Kidney (tissue), 14 donors: ENCODE data around the gene ZNF681. TPM values are rescaled to one million over a fixed set of nuclear protein-coding genes. Genes with fewer than 3 reads are reported as not detected.
"Not testable (repeated sequence)": the region's sequence is repeated elsewhere in the genome, so short reads cannot be mapped to it uniquely, and the experiment has no call there.

Experiments
- DNase-seq, 5 donors: peaks; one replicate each; pipeline ENCODE4 v3.0.0-alpha.2; 2013 to 2020
- FAIRE-seq: peaks from 2 replicates; lab custom pipeline; 2012; peaks lifted over from hg19 to GRCh38; lab: Jason Lieb, UNC
- H3K27ac ChIP-seq, 2 donors: one replicate each; pipeline ENCODE4 v1.7.0; 2013; ENCODE audit warnings: low read depth in 2 of 2, low read length in 2 of 2, inconsistent platforms in 1 of 2
- H3K27me3 ChIP-seq: one replicate; pipeline ENCODE4 v1.7.1; 2013; ENCODE audit warnings: low read length, inconsistent platforms; ENCODE audit not compliant: control insufficient read depth, insufficient read depth
- H3K36me3 ChIP-seq, 3 donors: one replicate each; pipeline versions ENCODE4 v1.7.0 to v1.7.1; 2013; ENCODE audit warnings: low read length in 3 of 3, control low read depth in 1 of 3, inconsistent platforms in 1 of 3; ENCODE audit not compliant: insufficient read depth in 3 of 3, control insufficient read depth in 2 of 3
- H3K4me1 ChIP-seq, 3 donors: one replicate each; pipeline versions ENCODE4 v1.7.0 to v1.7.1; 2013; ENCODE audit warnings: low read length in 3 of 3, inconsistent platforms in 1 of 3, low read depth in 1 of 3; ENCODE audit not compliant: control insufficient read depth in 2 of 3, insufficient read depth in 2 of 3
- H3K4me3 ChIP-seq, 3 donors: one replicate each; pipeline versions ENCODE4 v1.7.0 to v1.8.1; 2013; ENCODE audit warnings: low read length in 3 of 3, control low read depth in 1 of 3, inconsistent platforms in 1 of 3
- H3K9ac ChIP-seq, 3 donors: one replicate each; pipeline versions ENCODE4 v1.7.0 to v1.7.1; 2013; ENCODE audit warnings: low read length in 3 of 3, control low read depth in 1 of 3, inconsistent platforms in 1 of 3
- H3K9me3 ChIP-seq, 3 donors: one replicate each; pipeline versions ENCODE4 v1.7.0 to v1.7.1; 2013; ENCODE audit warnings: low read length in 3 of 3, control low read depth in 1 of 3, inconsistent platforms in 1 of 3; ENCODE audit not compliant: control insufficient read depth in 2 of 3, insufficient read depth in 1 of 3
- intact Hi-C: fragments of 100-400 bp; cut with DNase I; formaldehyde crosslinking; loops from one replicate; pipeline ENCODE4 v1.11.1; 2022
- polyA plus RNA-seq: library from polyadenylated mRNA; stranded (reverse); fragments of 350-450 nt; fragmentation: Illumina TruSeq; extraction: RNeasy Lipid Tissue Mini Kit (QIAGEN cat#74804); gene quantifications from one replicate; pipeline ENCODE4 v1.2.3, GENCODE V29; 2014; ENCODE audit warnings: low read depth, low replicate concordance; ENCODE audit not compliant: insufficient read depth
- total RNA-seq: library from RNA; stranded (reverse); fragmentation: NEBNext Ultra II Directional; extraction: Animal tissue kit (Norgen Biotek cat#: 25700); gene quantifications from one replicate; pipeline ENCODE4 v1.2.1, GENCODE V29; 2021
- TF ChIP-seq, protein P1 (sequence below): IDR thresholded peaks from 3 replicates; pipeline ENCODE4 v1.5.1; 2012; ENCODE audit warnings: mild to moderate bottlenecking, moderate library complexity, borderline replicate concordance; ENCODE audit not compliant: insufficient read depth; ENCODE audit errors: extremely low read depth
- donor health status: control.
- donor health status: control.
- donor health status: control.
- donor health status: control.
- donor health status: control.
- donor health status: DM: yes; HTN: yes; CAD: no.
- donor health status: Normal renal cell carcinoma (clear cell type).

Gene ZNF681
- total and polyA plus RNA-seq, 2 donors from 2014 or later: 0.30 to 3.1 TPM

DNA sequence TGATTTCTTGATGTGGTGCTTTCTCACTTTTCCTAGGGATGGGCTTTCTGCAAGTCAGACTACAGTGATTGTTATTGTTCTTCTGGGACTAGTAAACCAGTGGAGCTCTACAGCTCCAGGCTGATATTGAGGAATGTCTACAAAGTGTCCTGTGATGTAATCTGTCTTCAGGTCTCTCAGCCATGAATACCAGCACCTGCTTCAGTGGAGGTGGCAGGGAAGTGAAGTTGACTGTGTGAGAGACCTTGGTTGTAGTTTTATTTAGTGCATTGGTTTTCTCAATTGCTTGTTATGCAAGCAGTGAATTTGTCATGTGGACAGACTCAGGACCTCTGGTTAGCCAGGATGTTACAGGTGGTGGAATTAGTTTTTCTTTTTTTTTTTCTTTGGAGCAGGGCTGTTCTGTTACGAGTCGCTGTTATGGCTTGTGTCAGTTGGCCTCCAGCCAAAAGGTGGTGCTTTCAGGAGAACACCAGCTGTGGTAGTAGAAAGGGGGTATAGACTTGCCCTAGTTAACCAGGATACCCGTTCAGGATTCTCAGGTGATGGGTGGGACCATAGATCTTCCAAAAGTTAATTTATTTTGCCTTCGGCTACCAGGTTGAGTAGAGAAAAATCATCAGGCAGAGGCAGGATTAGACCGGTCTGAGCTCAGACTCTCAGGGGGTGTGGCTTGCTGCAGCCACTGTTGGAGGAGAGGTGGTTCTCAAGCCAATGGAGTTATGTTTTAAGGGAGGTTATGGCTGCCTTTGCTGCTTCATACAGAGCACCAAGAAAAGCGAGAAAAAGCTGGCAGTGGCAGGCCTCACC lies 59.8 kb downstream of the ZNF681 start:
- TF ChIP-seq, protein P1, sequence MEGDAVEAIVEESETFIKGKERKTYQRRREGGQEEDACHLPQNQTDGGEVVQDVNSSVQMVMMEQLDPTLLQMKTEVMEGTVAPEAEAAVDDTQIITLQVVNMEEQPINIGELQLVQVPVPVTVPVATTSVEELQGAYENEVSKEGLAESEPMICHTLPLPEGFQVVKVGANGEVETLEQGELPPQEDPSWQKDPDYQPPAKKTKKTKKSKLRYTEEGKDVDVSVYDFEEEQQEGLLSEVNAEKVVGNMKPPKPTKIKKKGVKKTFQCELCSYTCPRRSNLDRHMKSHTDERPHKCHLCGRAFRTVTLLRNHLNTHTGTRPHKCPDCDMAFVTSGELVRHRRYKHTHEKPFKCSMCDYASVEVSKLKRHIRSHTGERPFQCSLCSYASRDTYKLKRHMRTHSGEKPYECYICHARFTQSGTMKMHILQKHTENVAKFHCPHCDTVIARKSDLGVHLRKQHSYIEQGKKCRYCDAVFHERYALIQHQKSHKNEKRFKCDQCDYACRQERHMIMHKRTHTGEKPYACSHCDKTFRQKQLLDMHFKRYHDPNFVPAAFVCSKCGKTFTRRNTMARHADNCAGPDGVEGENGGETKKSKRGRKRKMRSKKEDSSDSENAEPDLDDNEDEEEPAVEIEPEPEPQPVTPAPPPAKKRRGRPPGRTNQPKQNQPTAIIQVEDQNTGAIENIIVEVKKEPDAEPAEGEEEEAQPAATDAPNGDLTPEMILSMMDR: no peak
- Histone ChIP-seq H3K36me3 (no peaks in the 10 kb centered on the region), H3K27me3 (no peaks in the 10 kb centered on the region), H3K9ac (no peak overlapping the region), H3K9me3 (no peaks in the 10 kb centered on the region), H3K4me3 (peak overlapping the region in 1 of 3 donors; percentile 12), H3K4me1 (peaks cover 0 to 4% (median 0%) of the 10 kb centered on the region in 3 donors), H3K27ac (peak overlapping the region; percentile 47 to 74)
- FAIRE-seq (no peak), DNase-seq (peak in 3 of 5 donors; percentile 24 to 46 (median 41))
- intact Hi-C loops: no loop called here

DNA sequence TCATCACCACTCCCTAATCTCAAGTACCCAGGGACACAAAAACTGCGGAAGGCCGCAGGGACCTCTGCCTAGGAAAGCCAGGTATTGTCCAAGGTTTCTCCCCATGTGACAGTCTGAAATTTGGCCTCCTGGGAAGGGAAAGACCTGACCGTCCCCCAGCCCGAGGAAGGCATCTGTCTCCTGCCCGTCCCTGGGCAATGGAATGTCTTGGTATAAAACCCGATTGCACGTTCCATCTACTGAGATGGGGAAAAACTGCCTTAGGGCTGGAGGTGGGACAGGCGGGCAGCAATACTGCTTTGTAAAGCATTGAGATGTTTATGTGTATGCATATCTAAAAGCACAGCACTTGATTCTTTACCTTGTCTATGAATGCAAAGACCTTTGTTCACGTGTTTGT lies 65.8 kb downstream of the ZNF681 start:
- H3K36me3 ChIP-seq: not testable (repeated sequence)

More for the DNA sequence above, 65.8 kb downstream of the ZNF681 start:
- FAIRE-seq, H3K27me3 ChIP-seq, DNase-seq, H3K4me3 ChIP-seq, H3K9ac ChIP-seq, H3K9me3 ChIP-seq, H3K27ac ChIP-seq, H3K4me1 ChIP-seq, intact Hi-C loops: not testable (repeated sequence)

Other genes starting within 250 kb of the ZNF681 start
- gene ZNF675, start 71.7 kb downstream of the ZNF681 start, total RNA-seq: 11.4 TPM
- gene ZNF675, start 71.7 kb downstream of the ZNF681 start, polyA plus RNA-seq: 3.9 TPM
- gene ZNF726, start 156.0 kb upstream of the ZNF681 start, total RNA-seq: 6.4 TPM
- gene ZNF726, start 156.0 kb upstream of the ZNF681 start, polyA plus RNA-seq: 2.7 TPM